GM19351 (cell line): Measurements from ENCODE around the gene ETFB.

Experiments
- ATAC-seq: cut with Tn5 transposase; IDR thresholded peaks from one replicate; pipeline ENCODE4 v1.9.1; 2021; ENCODE audit warnings: mild to moderate bottlenecking, moderate library complexity; ENCODE audit not compliant: unreplicated experiment

ETFB gene

GRCh38 chr19:51372649-51373504 lies 6.7 kb upstream of the ETFB start, which contains the start of gene NKG7:
Gene NKG7, minus strand, starts transcription at chr19:51372654. Its CDS starts 119 bp downstream, at chr19:51372535.
- peak; percentile 38 for ATAC-seq

DNA sequence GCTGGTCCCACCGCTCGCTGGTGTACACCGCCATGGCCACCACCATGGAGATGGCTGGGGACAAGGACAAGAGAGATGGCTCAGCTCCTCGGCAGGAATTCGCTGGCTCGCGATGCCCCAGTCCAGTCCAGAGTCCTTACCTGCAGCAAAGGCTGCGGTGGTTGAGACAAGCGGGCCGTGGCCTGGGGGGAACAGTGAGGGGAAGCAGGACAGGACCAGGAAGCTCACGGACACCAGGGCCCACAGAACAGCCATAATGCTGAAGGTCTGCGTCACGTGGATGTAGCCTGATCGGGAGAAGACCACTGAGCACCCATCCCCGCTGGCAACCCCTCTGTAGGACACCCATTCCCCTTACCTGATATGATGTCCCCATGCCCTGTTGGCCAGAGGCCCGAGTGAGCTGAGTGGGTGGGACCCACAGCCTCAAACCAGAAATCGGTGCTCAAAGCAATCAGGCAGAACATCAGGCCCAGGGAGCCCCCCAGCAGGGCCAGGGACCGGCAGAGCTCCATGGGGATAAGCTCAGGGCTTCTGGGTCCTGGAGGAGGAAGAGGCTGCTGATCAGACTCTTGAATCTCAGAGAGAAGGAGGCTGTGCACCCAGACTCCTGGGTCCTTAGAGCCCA lies 5.9 kb upstream of the ETFB start:
- ATAC-seq = no peak

DNA sequence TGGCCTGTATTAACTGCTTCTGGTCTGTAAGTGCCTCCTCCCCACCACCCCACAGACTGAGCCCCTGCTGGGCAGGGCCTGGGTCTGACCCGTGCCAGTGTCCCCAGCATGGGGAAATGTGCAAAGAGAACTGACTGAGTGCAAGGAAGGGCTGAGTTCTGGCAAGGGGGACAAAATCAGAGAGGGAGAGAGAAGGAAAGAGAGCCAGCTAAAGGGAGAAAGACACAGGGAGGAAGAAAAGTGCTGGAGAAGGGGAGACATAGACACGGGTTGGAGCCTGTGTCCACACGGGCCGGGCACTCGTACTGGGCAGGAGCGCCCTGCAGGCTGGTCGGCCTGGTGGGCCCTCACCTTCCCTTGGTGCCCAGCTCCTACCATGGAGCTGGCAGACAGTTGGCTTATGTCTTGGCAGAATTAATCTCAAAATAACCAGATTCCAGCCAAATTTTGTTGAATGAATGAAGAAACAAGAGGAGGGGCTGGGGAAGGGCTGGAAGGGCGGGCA lies 5.0 kb upstream of the ETFB start:
- ATAC-seq = no peak

GRCh38 chr19:51370230-51370629 lies 4.0 kb upstream of the ETFB start:
- no peak for ATAC-seq

DNA sequence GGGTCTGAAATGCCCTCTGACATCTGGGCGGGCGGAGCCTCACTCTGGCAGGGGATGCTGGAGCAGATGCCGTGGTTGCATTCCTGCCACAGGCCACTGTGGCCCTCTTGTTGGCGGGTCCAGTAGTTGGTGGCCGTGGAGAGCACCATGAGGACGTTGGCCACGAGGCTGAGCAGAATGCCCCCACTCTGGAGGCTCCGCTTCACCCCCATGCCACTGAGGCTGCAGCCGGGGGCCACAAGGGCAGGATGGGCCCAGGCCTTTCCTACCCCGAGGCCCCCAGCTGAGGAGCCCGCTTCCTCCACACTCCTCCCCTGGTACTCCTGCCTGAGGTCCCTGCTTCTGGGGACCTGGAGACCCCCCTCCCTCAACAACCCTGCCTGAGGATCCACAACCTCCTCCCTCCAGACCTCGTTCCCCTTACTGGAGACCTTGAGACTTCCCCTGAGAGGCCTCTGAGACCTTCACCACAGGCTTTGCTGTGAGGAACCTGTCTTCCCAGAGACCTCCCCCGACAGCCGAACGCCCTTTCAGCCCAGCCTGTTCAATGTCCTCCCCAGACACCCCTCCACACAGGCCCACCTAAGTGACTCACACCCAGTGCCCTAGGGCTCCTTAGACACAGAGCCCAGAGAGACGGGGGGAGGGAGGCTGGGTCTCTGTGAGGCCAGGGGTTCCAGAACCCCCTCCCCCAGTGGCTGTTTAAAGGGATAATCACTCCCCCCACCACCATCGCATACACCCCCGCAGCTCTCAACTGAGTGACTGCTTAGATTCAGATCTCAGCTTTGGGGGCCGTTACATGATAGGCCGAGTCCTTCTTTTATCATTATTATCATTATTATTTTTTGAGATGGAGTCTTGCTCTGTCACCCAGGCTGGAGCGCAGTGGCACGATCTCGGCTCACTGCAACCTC lies 2.4 kb upstream of the ETFB start, which contains the start of gene CLDND2:
TSS of gene CLDND2 (minus strand) at position 638 of the 917 bp plus-strand sequence. CDS start at position 212, 426 bp downstream.
- ATAC-seq = no peak

GRCh38 chr19:51367565-51368365 lies 1.6 kb upstream of the ETFB start:
- ATAC-seq = peak; percentile 78

GRCh38 chr19:51367255-51367564 lies 1.0 kb upstream of the ETFB start:
- no peak for ATAC-seq

DNA sequence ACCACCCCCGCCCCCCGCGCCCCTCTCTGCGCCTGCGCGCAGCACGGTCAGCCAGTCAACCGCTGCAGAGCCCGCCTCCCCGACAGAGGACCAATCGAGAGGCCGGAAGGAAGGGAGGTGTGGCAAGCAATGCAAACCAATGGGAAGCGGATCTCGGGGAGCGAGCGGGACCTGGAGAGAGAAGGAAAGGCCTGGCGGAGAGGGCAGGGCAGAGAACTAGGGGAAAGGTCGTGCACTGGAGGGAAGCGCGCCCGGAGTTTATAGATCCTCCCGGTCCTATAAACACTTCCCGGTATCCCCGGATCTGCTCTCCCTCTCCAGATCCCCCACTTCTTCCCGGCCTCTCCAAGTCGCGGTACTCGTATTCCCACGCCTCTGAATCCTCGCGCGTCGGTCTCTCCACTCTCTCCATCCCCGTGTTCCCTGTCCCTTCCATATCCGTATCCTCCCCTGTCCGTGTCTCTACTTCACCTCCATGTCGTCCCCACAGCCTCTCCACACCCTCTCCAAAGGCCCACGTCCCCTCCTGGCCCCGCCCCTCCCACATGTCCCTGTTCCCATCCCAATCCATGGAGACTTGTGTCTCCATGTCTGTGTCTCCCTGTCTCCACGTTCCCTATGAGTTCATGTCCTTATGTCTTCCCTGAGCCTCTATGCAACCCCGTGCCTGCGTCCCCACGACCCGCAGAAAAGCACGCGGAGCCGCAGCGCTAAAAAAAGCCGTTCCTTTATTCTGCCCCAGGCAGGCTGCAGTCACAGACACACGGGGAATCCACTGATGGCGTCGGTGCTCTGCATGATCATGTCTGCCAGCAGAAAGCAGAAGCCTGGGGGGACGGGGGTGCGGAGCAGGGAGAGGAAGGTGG lies 434 bp upstream of the ETFB start:
- ATAC-seq = peak; percentile 55

- ATAC-seq = no peak
These were observed 800 bp downstream of the ETFB start for GRCh38 chr19:51365211-51365964.

GRCh38 chr19:51364200-51365106 lies 1.7 kb downstream of the ETFB start:
- ATAC-seq = no peak

DNA sequence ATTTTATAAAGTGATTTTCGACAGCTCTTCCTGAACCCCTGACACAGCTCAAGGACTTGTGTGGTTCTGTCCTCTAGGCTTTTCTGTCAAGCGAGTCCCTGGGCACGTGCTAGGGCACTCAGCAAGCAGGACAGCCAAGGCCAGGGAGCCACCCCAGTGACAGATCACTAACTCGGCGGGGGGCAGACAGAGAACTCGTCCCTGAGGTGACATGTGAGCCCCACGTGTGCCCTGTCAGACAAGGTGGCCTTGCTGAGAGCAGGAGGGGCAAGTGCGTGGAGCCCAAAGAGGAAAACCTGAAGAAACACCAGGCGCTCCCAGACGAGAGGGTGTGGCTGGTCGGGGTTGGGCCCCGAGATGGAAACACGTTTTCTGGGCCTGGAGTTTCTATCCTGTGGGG lies 4.9 kb downstream of the ETFB start:
- ATAC-seq = no peak

DNA sequence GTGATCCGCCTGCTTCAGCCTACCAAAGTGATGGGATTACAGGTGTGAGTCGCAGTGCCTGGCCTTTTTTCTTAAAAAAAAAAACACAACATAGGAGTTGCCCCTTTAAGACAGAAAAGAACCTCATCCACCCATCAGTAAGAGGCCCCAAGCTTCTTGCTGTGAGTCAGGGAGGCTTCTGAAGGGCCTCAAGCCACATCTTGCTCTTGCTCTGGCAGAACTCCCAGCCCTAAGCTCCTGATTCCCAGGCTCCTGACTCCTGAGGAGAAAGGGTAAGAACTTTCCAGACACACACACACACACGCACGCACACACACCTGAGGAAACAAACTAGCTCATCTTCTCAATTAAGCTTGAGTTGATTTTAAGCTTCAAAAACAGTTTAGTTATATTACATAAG lies 6.9 kb downstream of the ETFB start:
- no peak for ATAC-seq

GRCh38 chr19:51357952-51358351 lies 8.2 kb downstream of the ETFB start:
- ATAC-seq = no peak

GRCh38 chr19:51356159-51356801 lies 9.9 kb downstream of the ETFB start:
- ATAC-seq = no peak

GRCh38 chr19:51354742-51355148 lies 11.4 kb downstream of the ETFB start:
- no peak for ATAC-seq

DNA sequence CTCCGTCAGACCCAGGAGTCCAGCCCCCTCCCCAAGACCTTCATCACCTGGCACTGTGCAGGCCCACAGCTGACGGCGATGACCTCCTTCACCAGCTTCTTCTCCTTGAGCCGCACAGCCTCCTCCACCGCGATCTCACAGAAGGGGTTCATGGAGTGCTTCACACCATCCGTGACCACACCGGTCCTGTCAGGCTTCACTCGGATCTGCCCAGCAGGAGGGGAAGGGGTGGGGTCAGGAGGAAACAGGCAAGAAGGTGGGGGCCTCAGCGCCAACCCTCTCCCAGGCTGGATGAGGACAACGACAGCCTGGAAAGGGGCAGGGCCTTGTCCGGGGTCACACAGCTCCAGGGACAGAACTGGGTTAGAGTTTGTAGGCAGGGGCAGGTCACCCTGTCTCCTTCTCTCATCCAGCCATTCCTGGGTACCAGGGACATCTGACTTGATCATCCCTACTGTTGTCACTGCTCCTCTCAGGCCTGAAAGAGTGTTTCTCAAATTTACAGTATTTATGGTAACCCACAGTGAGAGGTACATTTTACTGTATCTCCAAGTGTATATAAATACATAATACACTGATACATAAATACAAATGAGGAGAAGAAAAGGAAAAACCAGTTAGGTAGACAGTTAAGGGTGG lies 12.0 kb downstream of the ETFB start:
- no peak for ATAC-seq
